NCI-H748 (cell line): Measurements from ENCODE around the gene ARMC7.
A peak's percentile ranks its signal among the peaks of the same experiment; 100 is the strongest.
"Not testable (repeated sequence)": the region's sequence is repeated elsewhere in the genome, so short reads cannot be mapped to it uniquely, and the experiment has no call there.

ENCODE experiments used
- DNase-seq: peaks from one replicate; lab custom pipeline; 2025; ENCODE audit not compliant: unreplicated experiment; lab: John Stamatoyannopoulos, UW

ARMC7 gene

DNA sequence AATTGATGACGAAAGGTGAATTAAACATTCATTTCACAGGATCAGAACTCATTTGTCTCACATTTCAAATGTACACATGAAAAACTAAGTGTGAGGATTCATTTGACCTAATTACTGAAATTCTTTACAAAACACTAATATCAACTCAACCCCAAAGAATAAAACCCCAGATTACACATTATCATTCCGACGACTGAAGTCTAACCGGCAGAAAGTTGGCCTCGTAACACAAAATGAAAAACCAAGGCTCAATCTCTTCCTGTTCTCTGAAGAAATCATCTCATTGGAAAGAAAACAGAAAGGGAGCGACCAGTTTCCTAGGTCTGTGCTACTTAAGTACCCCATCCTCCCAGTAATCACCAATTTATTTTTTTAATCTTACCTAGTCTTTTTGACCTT, 42.8 kb downstream of the ARMC7 start:
- DNase-seq, result no peak

DNA sequence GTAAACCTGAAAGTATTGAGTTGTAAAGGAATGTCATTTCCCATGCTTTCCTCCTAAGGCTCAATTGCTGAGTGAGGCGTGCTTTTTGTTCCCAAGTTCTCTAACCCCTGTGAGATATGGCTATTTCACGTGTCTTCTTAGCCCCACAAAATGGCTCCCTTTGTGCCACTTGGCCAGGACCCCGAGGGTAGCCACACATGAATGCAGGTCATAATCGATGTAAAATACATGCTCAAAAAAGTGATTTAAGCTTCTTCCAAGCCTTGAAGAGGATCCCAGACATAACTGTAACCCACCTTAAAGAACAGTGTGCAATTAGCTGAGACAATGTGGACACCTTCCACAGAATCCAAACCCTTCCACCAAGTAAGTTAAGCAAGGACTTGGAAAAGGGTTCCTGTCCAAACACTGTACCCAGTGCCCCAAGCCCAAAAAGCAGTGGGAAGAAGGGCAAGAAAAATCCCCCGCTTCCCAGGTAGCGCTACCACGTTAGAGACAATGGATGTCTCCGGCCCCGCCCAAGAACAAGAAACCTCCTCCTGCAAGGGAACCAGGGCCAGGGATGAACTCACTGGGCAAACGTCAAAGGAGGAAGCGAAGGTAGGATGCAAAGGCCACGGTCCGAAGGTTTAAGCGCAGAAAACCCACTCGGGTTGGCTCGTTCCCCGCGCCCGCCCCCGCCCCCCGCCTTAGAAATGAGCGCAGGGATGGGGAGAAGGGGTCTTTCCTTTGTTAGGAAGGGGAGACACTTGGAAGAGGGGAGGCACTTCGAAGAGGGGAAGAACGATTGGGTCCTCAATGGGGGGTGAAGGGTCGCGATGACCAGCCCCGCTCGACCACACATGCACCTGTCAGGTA, 43.4 kb downstream of the ARMC7 start:
- DNase-seq, result peak; percentile 43

GRCh38 chr17:75153780-75154194, 44.0 kb downstream of the ARMC7 start:
- peak; percentile 58 for DNase-seq

DNA sequence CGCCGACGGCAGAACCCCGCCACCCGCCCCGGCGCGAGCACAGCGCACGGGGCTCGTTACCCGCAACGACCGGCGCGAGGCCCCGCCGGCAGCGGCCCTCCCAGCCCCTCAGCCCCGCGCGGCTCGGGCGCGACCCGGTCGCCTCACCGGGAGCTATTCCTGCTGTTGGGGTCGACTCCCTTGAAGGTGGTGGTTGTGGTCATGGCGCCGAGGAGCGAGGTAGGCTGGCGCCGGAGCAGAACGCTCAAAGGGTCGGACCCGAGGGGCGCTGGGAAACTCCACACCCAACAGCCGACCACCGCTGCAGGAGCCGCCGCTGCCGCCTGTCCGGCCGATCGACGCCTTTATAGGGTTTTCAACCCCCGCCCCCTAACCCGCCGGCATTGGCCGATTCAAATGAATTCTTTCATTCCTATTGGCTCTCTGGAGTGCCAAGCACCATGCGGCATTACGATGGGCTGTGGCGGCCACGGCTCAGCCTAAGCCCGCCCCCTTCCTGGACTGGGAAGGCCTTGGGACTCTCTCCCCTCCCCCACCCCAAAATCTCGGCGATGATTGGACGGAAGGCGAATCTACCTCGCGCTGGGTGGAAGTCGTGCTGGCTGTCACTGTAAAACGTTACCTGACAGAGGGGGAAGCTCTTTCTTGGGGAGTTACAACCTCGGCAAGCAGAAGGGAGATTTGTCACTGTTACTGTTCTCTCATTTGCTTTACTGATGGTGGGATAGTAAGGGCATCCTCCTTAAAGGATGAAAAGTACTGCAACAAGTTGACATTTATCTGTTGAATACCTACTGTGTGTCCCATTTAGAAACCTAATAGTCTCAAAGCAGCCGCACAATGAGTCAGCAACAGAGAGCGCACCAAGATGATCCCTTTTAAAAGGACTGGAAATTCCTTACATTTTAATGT, 44.7 kb downstream of the ARMC7 start, which contains the start of gene JPT1:
Gene JPT1 (minus strand): TSS at position 318 of the 912 bp plus-strand sequence. CDS start 115 bp downstream, at position 203.
- peak; percentile 97 for DNase-seq

GRCh38 chr17:75155191-75155601, 45.4 kb downstream of the ARMC7 start:
- no peak for DNase-seq

GRCh38 chr17:75158480-75158879, 48.7 kb downstream of the ARMC7 start:
- DNase-seq, result not testable (repeated sequence)

DNA sequence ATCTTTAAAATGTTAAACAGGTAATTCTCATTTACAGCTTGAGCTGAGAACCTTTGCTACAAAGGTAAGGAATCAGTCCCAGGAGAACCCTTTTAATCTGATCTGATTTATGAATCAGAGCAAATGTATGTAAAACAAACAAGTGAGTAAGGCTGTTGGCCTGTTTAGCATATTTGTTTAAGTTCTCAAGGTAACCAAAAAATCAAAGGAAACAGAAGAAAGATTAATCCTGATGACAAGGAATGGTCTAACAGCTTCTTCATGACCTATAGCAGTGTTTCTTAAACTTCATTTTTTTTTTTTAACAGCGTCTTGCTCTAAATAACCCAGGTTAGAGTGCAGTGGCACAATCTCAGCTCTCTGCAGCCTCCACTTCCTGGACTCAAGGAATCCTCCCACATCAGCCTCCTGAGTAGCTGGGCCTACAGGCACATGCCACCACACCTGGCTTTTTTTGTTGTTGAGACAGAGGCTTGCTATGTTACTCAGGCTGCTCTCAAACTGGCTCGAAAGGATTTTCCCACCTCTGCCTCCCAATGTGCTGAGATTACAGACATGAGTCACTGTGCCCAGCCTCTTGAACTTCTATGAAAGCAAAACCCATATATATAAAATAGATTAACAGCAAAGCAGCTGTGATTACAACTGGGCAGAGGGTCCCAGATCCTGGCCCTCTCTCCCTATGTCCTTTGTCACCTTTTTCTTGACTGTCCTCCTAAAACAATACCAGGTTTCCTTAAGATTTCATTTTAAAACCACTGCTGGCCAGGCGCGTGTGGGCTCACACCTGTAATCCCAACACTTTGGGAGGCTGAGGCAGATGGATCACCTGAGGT, 49.6 kb downstream of the ARMC7 start:
- DNase-seq, result no peak

- DNase-seq, result no peak
Observed at GRCh38 chr17:75160211-75160610, 50.4 kb downstream of the ARMC7 start.

DNA sequence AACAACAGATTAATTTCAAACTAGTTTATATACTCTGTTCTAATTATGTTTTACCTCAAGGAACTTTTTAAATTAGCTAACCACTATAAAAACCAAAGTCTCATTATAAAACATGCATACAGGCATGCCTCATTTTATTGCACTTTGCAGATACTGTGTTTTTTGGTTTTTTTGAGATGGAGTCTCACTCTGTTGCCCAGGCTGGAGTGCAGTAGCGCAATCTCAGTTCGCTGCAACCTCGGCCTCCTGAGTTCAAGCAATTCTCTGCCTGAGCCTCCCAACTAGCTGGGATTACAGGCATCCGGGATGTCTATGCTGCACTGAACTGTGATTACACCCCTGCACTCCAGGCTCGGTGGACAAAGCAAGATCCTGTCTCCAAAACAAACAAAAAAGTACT, 53.3 kb downstream of the ARMC7 start:
- DNase-seq, result no peak

- DNase-seq, result not testable (repeated sequence)
Observed at GRCh38 chr17:75164606-75165005, 54.8 kb downstream of the ARMC7 start.

GRCh38 chr17:75168998-75169397, 59.2 kb downstream of the ARMC7 start:
- DNase-seq, result no peak

- no peak for DNase-seq
Observed at GRCh38 chr17:75173526-75173925, 63.8 kb downstream of the ARMC7 start.

GRCh38 chr17:75174996-75175395, 65.2 kb downstream of the ARMC7 start:
- DNase-seq, result no peak

DNA sequence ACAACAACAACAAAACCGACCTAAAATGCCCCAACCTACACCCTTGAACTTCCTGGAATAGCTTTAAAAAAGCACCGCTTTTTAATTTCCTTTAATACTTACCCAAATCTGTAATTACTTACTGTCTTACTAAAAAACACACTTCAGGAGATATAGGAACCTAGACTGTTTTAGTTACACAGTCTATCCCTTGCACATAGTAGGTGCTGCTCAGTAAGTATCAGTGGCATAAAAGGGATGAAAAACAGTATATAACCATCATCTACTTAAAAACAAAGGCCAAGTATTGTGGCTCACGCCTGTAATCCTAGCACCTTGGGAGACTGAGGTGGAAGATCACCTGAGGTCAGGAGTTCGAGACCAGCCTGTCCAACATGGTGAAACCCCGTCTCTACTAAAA, 66.9 kb downstream of the ARMC7 start:
- no peak for DNase-seq

- DNase-seq, result no peak
Observed at GRCh38 chr17:75178453-75178852, 68.7 kb downstream of the ARMC7 start.
